CD4-positive, alpha-beta T cell (primary cell): Measurements from ENCODE around the gene ZFP92. TPM values are rescaled to one million over a fixed set of nuclear protein-coding genes. Genes with fewer than 3 reads are reported as not detected.

Source experiments
- ATAC-seq: fragments of 200-7000 bp; cut with Tn5 transposase; one replicate; pipeline ENCODE4 v1.10.0; 2022; ENCODE audit warnings: mild to moderate bottlenecking; ENCODE audit not compliant: poor library complexity
- CTCF ChIA-PET: fragments of 350-600 bp; sonication (Branson Sonifier 250); formaldehyde crosslinking; loops from one replicate; lab custom pipeline; 2021; ENCODE audit warnings: antibody characterized with exemption, inconsistent platforms; lab: Charles Lee
- POLR2A ChIA-PET: fragments of 350-600 bp; sonication (Branson Sonifier 250); formaldehyde crosslinking; loops from one replicate; lab custom pipeline; 2021; ENCODE audit warnings: antibody characterized with exemption, inconsistent platforms; lab: Charles Lee
- DNase-seq, 14 experiments: peaks; one replicate each; pipeline ENCODE4 v3.0.0-alpha.2; 2013 to 2020; ENCODE audit warnings: mixed read lengths in 2 of 14
- H3K27ac ChIP-seq, 2 donors: one replicate each; pipeline versions ENCODE4 v1.5.1 to v1.7.0; 2013; ENCODE audit warnings: low read length in 2 of 2, low read depth in 1 of 2, mild to moderate bottlenecking in 1 of 2
- H3K27me3 ChIP-seq, 2 experiments: 1 replicate in 1 of 2; 2 replicates in 1 of 2; pipeline versions ENCODE4 v1.6.1 to v1.7.0; 2013; ENCODE audit warnings: low read length in 2 of 2, control low read depth in 1 of 2, mild to moderate bottlenecking in 1 of 2, moderate library complexity in 1 of 2; ENCODE audit not compliant: insufficient read depth in 2 of 2, control insufficient read depth in 1 of 2
- H3K36me3 ChIP-seq: one replicate; pipeline ENCODE4 v1.6.1; 2013; ENCODE audit warnings: low read length, control low read depth; ENCODE audit not compliant: insufficient read depth
- H3K4me1 ChIP-seq: one replicate; pipeline ENCODE4 v1.6.1; 2013; ENCODE audit warnings: low read length, control low read depth; ENCODE audit not compliant: insufficient read depth
- H3K4me3 ChIP-seq: one replicate; pipeline ENCODE4 v1.5.1; 2013; ENCODE audit warnings: mild to moderate bottlenecking, low read length, moderate library complexity
- H3K9me3 ChIP-seq, 2 experiments: 1 replicate in 1 of 2; 2 replicates in 1 of 2; pipeline versions ENCODE4 v1.6.1 to v1.7.0; 2013; ENCODE audit warnings: low read length in 2 of 2, mild to moderate bottlenecking in 2 of 2, control low read depth in 1 of 2, moderate library complexity in 1 of 2; ENCODE audit not compliant: control insufficient read depth in 1 of 2, insufficient read depth in 1 of 2
- H3K27ac Mint-ChIP-seq: one replicate; pipeline ENCODE4 v1.8.0; 2020; ENCODE audit warnings: mixed read lengths
- H3K27me3 Mint-ChIP-seq: one replicate; pipeline ENCODE4 v1.8.0; 2021; ENCODE audit warnings: mixed read lengths
- H3K36me3 Mint-ChIP-seq: one replicate; pipeline ENCODE4 v1.8.0; 2021; ENCODE audit warnings: low read depth, mixed read lengths
- H3K4me1 Mint-ChIP-seq: one replicate; pipeline ENCODE4 v1.8.0; 2021; ENCODE audit warnings: low read depth, mixed read lengths
- H3K4me3 Mint-ChIP-seq: one replicate; pipeline ENCODE4 v1.8.0; 2020; ENCODE audit warnings: mild to moderate bottlenecking, mixed read lengths
- H3K9me3 Mint-ChIP-seq: one replicate; pipeline ENCODE4 v1.8.0; 2020; ENCODE audit warnings: mixed read lengths
- CTCF ChIP-seq: fragments of 200-600 bp; IDR thresholded peaks from one replicate; pipeline ENCODE4 v1.8.0; 2022; ENCODE audit warnings: antibody characterized with exemption, mild to moderate bottlenecking
- intact Hi-C, 2 experiments: fragments of 100-400 bp; cut with DNase I in 1 of 2; cut with micrococcal nuclease in 1 of 2; formaldehyde crosslinking; loops; one replicate each; pipeline versions ENCODE4 v1.15.1 to v1.9.0; 2023 to 2025; cut with DNase I, micrococcal nuclease
- total RNA-seq, 174 experiments: library from RNA in 2 of 174; stranded (reverse) in 2 of 174; gene quantifications; one replicate each; pipeline ENCODE4 v1.2.3 and lab custom pipeline; 2021 to 2026

Gene ZFP92
- total RNA-seq, 2 experiments from 2014 or later = 0.08 to 0.11 TPM

- ATAC-seq = no peak
- POLR2A ChIA-PET = no interaction called here
These were observed 24.6 kb downstream of the ZFP92 start for GRCh38 chrX:153435845-153436244.

GRCh38 chrX:153438532-153438931 lies 27.3 kb downstream of the ZFP92 start:
- H3K9me3 ChIP-seq = no peaks in the 10 kb centered on the region
- Mint-ChIP-seq H3K4me3 (no peak overlapping the region), H3K27me3 (peaks cover 7% of the 10 kb centered on the region), H3K9me3 (no peaks in the 10 kb centered on the region), H3K36me3 (no peaks in the 10 kb centered on the region), H3K27ac (no peak overlapping the region), H3K4me1 (no peaks in the 10 kb centered on the region)
- DNase-seq (no peak), ATAC-seq (no peak)
- no peaks in the 10 kb centered on the region for H3K36me3 ChIP-seq
- no peaks in the 10 kb centered on the region for H3K4me1 ChIP-seq
- no peaks in the 10 kb centered on the region for H3K27me3 ChIP-seq
- ChIA-PET CTCF (no interaction called here), POLR2A (no interaction called here)
- no peak overlapping the region for H3K4me3 ChIP-seq
- H3K27ac ChIP-seq = no peak overlapping the region
- intact Hi-C loops = no loop called here
- TF ChIP-seq CTCF = no peak

More at GRCh38 chrX:153435845-153436244, 24.6 kb downstream of the ZFP92 start:
- CTCF ChIA-PET = no interaction called here
- peaks cover 7% of the 10 kb centered on the region for H3K27me3 Mint-ChIP-seq
- no peak for DNase-seq
- Histone ChIP-seq H3K27ac (no peak overlapping the region), H3K36me3 (no peaks in the 10 kb centered on the region), H3K27me3 (no peaks in the 10 kb centered on the region), H3K4me1 (no peaks in the 10 kb centered on the region), H3K9me3 (peaks cover 0 to 4% of the 10 kb centered on the region in 2 experiments), H3K4me3 (no peak overlapping the region)
- intact Hi-C loops = no loop called here
- no peaks in the 10 kb centered on the region for H3K36me3 Mint-ChIP-seq
- no peak for TF ChIP-seq CTCF
- no peaks in the 10 kb centered on the region for H3K4me1 Mint-ChIP-seq
- H3K9me3 Mint-ChIP-seq = no peaks in the 10 kb centered on the region
- H3K27ac Mint-ChIP-seq = no peak overlapping the region
- no peak overlapping the region for H3K4me3 Mint-ChIP-seq

GRCh38 chrX:153439977-153440376 lies 28.7 kb downstream of the ZFP92 start:
- H3K4me1 Mint-ChIP-seq = no peaks in the 10 kb centered on the region
- Histone ChIP-seq H3K36me3 (no peaks in the 10 kb centered on the region), H3K4me3 (no peak overlapping the region), H3K9me3 (no peaks in the 10 kb centered on the region), H3K4me1 (no peaks in the 10 kb centered on the region), H3K27me3 (no peaks in the 10 kb centered on the region), H3K27ac (no peak overlapping the region)
- CTCF ChIA-PET = no interaction called here
- H3K36me3 Mint-ChIP-seq = no peaks in the 10 kb centered on the region
- POLR2A ChIA-PET = no interaction called here
- ATAC-seq (no peak), DNase-seq (no peak)
- intact Hi-C loops = no loop called here
- H3K27ac Mint-ChIP-seq = no peak overlapping the region
- no peaks in the 10 kb centered on the region for H3K9me3 Mint-ChIP-seq
- H3K4me3 Mint-ChIP-seq = no peak overlapping the region
- no peak for TF ChIP-seq CTCF
- peaks cover 7% of the 10 kb centered on the region for H3K27me3 Mint-ChIP-seq
